NCI-H82 treated with DMSO at 0.1 percent for 48 hours (cell line): ENCODE measurements around the gene PIK3R1.
A peak's percentile ranks its signal among the peaks of the same experiment; 100 is the strongest.

Experiments used
- DNase-seq: peaks from one replicate; lab custom pipeline; 2025; ENCODE audit not compliant: unreplicated experiment; lab: John Stamatoyannopoulos, UW

The PIK3R1 gene

DNA sequence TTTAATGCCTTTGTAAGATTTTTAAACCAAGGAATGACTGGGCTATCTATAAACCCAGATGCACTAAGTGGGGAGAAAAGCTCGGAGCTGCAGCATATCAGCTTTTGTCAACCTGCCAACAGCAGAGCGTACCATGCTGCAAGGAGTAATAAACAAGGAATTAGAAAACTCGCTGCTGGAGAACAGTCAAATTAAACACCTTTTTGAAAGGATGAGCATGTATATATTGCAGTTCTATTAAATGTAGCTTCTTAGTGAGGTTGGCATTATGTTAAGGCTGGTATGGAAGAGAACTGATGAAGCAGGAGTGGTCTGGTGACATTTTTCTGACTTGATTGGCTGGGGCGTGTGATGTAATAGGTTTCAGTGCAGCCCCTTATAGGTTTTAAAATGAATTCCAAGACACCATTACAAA, 74.7 kb downstream of the PIK3R1 start:
- DNase-seq = peak; percentile 44

DNA sequence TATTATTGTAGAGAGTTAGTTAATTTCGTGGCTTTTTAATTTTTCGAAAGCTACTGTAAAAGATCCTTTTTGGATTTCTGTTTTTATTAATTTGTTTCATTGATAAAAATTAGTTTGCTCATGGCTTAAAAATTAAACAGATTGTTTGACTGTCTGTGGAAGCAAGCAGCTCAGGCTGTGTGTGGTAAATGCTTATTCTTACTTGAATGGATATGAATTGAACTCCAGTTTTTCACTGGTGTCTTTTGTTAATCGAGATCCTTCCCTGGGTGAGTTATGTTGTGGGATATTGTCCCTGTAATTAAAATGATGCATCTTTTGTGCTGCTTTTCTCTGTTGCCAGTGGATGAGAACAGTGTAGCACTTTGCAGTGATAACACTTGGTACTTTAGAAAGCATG, 75.3 kb downstream of the PIK3R1 start:
- no peak for DNase-seq

DNA sequence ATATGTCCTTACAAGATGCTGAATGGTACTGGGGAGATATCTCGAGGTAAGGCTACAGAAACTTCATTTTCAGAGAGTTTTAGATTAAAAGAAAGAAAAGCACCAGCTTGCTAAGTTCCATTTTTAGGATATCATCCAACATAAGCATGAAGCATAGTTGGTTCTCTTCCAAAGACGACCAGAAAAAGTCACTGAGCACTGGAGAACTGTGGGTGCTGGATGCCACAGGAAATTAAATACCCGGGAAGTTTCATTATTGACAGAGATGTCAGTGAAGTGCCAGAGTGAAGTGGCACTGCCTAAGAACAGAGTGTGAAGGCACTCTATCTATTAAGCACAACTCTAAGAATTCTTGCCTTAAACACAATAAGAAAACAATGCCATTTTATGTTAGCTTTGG, 76.8 kb downstream of the PIK3R1 start:
- DNase-seq = no peak

DNA sequence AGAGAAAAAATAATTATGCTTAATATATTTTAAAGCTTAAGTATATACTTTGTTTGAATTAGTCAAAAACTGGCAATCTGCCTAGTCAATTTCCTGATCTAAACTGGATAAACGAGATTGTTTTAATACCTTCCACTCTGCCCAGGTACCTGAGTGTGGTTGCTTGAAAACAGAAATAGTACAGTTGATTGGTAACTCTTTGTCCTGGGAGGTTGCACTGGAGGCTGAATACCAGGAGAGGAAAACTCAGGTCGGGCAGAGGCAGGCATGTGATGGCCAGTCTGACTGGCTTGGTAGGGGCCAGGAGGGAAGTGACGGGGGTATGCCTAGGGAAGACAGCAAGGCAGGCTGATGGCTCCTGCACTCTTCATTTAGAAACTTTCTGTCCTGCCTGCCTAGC, 80.2 kb downstream of the PIK3R1 start:
- no peak for DNase-seq

DNA sequence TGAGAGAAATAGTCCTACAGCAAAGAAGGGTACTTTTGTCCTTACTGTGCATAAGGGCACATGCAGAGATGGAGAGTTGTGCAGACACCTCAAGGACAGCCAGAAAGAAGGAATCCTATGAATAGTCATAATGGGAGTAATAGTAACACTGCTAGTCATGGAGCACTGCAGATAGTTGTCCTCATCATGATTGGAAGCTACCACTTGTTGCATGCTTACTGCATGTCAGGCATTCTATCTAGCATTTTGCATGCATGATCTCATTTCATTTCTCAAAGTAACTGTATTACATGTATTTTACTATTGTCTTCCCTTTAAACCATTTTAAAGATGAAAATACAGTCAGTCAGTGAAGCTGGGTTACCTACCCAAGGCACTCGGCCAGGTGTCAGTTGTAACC, 81.3 kb downstream of the PIK3R1 start:
- no peak for DNase-seq

DNA sequence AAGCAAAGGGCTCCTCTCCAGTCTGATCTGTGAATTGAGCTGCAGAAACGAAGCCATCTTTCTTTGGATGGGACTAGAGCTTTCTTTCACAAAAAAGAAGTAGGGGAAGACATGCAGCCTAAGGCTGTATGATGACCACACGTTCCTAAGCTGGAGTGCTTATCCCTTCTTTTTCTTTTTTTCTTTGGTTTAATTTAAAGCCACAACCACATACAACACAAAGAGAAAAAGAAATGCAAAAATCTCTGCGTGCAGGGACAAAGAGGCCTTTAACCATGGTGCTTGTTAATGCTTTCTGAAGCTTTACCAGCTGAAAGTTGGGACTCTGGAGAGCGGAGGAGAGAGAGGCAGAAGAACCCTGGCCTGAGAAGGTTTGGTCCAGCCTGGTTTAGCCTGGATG, 82.1 kb downstream of the PIK3R1 start:
- DNase-seq = no peak

DNA sequence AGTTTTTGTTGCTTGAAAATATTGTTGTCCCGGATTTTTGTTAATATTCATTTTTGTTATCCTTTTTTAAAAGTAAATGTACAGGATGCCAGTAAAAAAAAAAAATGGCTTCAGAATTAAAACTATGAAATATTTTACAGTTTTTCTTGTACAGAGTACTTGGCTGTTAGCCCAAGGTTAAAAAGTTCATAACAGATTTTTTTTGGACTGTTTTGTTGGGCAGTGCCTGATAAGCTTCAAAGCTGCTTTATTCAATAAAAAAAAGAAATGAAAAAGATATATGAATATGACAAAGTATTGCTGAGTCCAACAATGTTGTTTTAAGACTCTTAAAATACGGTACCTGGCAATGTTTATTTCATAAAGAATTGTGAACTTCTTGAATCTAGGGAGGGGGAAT, 82.9 kb downstream of the PIK3R1 start:
- DNase-seq = no peak

DNA sequence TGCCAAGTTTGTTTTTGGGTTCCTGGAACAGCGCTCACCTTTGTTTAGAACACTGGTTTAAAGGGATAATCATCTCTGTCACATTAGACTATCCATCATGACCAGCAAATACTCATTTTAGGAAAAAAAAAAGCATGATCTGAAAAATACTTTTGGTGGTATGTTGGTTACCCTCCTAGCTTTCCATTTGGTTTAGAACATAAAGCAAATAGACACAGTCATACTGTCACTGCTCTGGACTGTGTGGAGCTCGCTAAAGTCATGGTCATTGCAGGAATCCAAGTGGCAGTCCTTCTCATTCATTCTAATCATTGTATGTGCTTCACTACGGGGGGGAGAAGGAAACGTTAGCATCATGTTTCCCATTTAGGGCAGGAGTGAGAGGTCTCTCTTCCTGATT, 83.5 kb downstream of the PIK3R1 start:
- DNase-seq = no peak

DNA sequence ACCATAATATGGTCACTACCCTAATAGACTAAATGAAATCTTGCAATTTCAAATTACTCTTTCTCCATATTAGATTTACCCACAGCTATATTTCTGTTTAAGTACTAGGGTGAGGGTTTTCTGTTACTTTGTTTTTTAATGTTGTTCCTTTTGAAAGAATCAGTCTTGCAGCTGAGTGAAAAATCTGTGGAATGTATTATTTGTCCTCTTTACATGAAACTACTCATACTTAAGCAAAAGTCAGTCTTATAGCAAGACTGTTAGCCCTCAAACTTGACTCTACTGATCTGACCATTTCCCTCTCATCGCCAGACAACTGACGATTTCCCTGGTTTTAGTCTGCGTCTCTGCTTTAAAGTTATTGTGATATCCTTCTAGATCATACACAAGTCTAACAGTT, 84.0 kb downstream of the PIK3R1 start:
- DNase-seq = no peak

DNA sequence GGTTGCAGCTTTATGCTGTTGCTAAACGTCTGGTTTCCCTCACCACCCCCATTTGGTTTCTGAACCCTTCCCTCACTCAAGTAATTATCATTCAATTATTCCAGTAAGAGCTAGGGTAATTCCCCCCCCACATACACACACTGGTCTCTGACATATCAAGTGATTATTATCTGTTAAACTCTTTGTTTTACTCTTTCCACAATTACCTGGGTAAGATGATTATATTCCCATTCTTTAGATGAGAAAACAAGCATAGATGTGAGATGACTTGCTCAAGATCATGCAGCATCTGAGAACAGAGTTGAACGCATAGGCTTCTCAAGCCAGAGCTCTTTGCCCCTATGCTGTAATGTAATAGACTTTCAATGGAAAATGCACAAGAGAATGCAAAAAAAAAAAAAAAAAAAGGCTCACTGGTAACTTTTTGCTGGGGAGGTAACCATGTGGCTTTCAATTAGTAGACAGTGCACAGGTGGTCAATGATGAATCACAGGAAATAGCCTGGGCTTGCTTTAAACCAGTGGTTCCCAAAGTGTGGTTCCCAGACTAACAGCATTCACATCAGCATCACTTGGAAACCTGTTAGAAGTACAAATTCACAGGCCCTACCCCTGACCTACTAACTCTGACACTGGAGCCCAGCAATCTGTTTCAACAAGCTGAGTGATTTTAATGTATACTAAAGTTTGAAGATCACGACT, 87.6 kb downstream of the PIK3R1 start:
- DNase-seq = no peak

DNA sequence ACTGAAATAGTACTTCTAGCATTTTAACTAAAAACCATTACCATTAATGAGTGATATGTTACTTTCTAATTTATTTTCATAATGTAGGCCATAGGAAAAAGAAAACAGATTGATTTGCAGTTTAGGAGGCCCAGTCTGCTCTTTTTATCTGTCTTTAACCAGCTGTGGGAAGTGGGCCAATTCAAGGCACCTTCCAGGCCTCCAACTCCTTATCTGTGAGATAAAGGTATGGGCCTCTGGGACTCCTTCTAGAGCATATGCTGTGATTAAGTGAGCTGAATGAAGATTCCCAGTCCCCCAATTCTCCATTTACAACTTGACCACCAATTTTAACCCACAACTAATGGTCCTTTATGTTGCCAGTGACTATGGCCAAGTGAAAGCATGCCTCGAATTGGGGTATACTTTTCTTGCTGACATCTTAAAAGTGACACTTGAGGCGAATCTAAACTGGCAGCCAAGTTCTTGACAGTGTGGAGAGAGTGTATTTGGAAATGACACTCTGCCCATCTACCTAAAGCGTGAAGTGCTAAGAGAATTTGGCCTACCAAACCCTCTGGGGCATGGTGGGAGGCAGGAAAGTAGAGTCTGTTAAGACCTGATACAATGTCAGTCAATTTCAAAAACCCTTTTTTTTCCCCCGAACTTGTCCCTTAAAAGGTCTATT, 88.3 kb downstream of the PIK3R1 start:
- DNase-seq = no peak

DNA sequence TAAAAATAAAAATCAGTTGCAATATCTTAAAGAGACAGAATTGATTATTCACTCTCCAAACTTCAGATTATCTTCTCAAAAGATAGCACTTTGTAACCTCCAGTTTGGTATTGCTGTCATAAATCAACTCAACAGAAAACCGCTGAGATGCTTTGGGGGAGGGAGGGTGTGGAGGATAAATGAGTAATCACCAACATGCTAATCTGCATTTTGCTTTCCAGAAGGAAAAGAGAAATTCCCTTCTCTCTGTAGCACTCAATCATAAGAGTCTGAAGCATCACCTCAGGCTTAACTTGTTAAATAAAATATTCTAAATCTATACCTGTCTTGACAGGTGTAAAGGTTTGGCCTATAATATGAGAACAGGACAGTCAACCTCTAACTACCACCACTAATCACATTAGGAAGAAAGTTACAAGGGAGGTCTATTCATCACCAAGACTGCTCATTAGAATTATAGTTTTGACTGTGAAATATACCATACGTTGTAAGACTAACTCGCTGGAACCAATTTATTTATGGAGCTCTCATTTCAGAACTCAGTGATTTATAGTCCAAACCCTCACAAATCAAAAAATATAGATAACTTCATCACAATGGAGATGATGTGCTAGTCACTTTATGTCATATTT, 89.0 kb downstream of the PIK3R1 start:
- no peak for DNase-seq

DNA sequence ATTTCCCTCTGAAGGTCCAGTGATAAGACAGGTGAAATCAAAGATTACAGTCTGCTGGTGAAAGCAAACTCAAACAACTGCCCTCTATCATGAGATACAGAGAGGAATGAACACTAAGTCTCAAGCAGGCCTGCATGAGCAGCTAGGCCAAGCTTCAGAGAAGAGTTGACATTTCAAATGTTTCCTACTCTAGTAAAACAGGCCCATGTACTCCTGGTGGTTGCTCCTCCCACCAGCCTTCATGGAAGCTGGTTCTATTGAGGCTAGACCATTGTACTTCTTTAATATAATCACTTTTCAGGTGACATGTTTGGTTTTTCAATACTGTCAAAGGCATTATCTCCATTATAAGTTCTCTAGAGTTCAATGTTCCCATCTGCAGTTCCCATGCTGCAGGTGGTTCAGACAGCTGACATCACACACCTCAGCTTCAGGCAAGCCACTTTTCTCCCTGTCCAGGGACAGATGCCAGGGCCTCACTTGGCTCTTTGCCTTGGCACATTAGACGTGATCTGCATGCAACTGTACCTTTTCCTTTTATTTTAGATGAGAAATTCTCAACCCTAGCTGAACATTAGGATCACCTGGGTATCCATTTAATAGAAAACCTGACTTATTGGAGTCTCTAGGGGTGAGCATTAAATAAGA, 89.8 kb downstream of the PIK3R1 start:
- no peak for DNase-seq

DNA sequence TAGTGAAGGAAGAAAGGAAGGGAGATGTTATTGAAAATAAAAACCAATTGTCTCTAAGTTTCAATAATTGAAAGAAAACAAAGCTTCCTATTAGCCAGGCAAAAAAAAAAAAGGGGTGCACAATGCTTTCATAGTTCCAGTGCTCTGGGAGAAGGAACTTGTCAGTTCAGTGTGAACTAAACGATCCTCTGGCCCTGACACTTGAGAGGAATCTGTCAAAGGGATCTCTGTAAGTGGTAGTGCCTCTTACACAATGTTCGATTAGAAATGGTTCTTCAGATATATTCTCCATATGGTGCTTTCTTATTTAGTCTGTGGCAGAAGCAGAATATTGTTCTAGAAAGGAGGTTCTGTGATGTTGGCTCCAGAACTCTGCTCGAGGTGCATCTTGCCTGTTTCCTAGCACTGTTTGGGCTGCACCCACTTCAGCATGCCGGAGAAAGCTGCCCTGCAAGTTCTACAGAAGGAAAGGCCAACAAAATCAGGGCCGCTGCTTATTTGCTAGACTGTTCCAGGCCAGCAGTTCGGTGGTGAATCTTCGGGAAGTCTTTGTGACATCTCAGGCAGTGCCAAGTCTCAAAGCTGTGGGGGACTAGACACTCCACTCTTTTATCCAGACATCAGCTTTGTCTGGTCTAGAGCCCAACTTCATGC, 90.9 kb downstream of the PIK3R1 start:
- DNase-seq = no peak

DNA sequence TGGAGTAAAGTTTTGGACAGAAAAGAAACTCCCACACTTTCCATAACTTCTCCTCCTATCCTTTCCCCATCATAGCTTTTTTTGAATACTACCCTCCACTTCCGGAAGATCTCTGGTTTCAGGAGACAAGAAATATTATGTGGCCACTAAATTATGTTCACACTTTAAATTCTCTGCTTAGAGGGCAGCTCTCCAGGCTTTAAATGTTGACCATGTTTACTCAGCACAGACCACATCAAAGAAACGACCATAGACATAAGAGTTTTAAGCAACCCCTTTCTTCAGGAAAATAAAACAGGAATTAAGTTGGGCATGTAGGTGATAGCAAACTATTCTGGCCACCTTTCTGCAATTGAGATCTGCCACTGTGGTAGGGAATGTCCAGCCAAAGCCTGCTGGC, 97.8 kb downstream of the PIK3R1 start:
- DNase-seq = no peak

DNA sequence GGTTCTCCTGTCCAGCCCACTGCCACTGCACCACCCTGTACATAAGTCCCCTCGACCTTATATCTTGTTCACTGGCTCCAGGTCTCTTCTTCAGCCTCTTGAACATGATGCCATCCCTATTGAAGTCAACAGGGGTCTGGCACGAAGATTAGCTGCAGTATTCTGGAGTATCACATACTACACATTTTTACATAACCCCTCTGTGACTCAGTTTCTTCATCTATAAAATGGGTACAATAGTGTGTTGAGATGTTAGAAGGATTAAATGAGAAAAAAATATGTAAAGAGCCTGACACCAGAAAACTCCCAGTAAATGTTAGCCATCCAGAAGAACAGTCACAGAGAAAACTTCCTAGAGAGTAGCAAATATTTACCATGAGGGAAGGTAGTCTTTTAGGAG, 98.9 kb downstream of the PIK3R1 start:
- no peak for DNase-seq

DNA sequence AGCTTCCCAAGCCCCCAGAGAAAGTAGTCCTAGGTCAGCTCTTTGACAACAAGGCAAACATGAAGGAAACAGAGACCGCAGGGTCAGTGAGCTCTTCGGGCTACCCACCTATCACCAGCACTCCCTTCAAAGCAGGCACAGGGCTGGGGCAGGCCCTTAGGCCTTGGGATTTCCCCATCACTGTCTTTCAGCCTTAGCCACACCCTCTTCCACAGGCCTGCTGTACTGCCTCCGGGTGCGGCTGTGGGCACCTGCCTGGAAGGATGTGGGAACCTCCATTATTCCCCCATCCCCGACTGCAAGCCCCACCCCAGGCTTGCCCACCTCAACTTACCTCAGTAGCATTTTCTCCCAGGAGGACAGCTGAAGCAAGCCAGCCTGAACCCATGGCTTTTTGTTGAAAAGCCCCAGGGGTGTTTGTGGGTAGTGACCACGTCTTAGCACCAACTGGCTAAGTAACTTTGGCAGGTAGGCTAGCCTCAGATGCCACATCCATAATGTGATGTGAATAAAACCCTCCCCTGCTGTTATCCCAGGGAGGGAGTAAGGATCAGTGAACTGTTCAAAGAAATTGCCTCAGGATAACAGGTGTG, 100.2 kb downstream of the PIK3R1 start:
- no peak for DNase-seq

DNA sequence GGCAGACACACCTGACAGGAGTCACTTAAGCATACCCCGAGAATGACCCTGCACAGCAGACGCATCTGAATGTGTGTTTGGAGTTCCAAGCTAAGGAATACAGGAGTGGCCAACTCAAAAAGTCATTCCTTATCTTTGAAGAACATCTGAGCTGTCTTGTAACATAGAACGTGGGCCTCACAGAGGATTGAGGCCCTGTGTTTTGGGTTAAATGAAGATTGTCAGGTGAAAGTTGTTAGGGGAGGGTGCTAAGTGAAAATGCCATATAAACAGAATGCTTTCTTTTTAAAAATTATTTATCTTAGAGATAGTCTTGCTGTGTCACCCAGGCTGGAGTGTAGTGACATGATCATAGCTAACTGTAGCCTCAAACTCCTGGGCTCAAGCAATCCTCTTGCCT, 100.9 kb downstream of the PIK3R1 start:
- no peak for DNase-seq

DNA sequence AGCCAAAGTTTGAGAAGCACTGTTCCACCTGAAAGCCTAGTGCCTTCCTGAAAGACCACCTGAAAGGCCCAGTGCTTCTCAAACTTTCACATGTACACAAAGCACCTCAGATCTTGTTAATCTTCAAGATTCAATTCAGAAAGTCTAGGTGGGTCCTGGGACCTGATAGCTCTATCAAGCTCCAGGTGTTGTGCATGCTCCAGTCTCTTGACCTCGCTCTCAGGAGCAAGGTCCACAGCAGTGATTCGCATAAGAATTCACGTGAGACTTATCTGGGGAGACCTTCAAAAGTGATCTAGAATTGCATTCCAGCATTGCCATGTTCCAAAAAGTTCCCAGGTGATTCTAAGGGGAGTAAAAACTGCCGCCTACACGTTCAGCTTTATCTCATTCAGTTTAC, 102.1 kb downstream of the PIK3R1 start:
- DNase-seq = no peak

DNA sequence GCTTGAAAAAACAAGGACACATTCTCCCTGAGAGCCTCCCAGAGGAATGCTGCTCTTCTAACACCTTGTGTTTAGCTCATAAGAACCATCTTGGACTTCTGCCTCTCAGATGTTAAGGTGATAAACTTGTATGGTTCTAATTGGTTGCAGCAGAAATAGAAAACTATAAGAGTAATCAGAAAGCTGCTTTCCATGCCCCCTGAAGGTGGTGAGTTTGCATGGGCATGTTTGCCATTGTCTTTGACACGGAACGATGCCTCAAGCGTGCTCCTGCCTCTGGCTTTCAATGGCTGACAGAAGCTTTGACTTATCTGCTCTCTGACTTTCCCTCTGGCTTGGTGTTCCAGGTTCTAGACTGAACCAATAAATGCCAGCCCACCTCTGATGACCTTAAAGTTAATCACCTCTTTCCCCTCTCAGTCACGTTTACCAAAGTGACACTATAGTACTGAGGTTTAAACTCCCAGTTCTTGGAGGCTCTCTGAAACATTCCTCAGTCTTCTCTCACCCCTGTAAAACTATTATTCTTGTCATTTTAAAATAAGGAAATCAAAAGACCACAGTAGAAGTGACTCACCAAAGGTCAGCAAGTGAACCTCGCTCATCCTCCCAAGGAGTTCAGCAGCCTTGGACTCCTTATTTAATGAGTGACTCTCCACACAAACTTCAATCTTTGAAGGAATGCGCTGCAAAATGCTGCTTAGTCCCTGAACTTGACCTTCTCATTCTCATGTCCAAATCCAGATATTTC, 103.6 kb downstream of the PIK3R1 start:
- no peak for DNase-seq
